ENCODE data around the gene GRN. TPM values are rescaled to one million over a fixed set of nuclear protein-coding genes. Genes with fewer than 3 reads are reported as not detected.
A peak's percentile ranks its signal among the peaks of the same experiment; 100 is the strongest.

Gene GRN
- total RNA-seq, 1 experiment from 2014 or later: 127 TPM

- Histone ChIP-seq H4K5ac (ENCODE audit: insufficient read length, low read depth, low read length) (no peak overlapping the region), H4K20me1 (ENCODE audit: control insufficient read depth, insufficient read depth, insufficient read length) (no peaks in the 10 kb centered on the region), H3K23me2 (ENCODE audit: insufficient read length, low read depth, low read length, poor library complexity, severe bottlenecking) (no peaks in the 10 kb centered on the region), H3K14ac (ENCODE audit: insufficient read depth, low read length) (no peak overlapping the region), H3K27me3 (ENCODE audit: insufficient read depth, low read length) (no peaks in the 10 kb centered on the region), H3K9ac (ENCODE audit: extremely low read depth, insufficient read length, low read length) (no peak overlapping the region), H3K79me2 (ENCODE audit: insufficient read depth, low read length) (no peaks in the 10 kb centered on the region), H3K4me2 (ENCODE audit: insufficient read depth, insufficient read length, low read length) (no peak overlapping the region), H3K18ac (ENCODE audit: insufficient read length, low read depth, low read length) (no peak overlapping the region), H2BK12ac (ENCODE audit: insufficient read length, low read depth, low read length) (no peak overlapping the region), H3K23ac (ENCODE audit: insufficient read length, low read depth, low read length) (no peak overlapping the region), H2BK5ac (ENCODE audit: insufficient read length, low read length) (no peak overlapping the region), H3K4me1 (ENCODE audit: insufficient read depth, low read length) (no peaks in the 10 kb centered on the region), H4K91ac (ENCODE audit: insufficient read length, low read depth, low read length) (no peak overlapping the region), H3T11ph (ENCODE audit: low read length) (no peak overlapping the region), H3K9me3 (ENCODE audit: control insufficient read depth, low read depth, low read length) (no peaks in the 10 kb centered on the region), H3K27ac (ENCODE audit: insufficient read length, low read depth, low read length) (no peak overlapping the region), H2BK15ac (ENCODE audit: low read depth, low read length) (no peak overlapping the region), H4K8ac (replicated peaks; ENCODE audit: insufficient read length, low read depth, low read length) (no peak overlapping the region), H2AK5ac (ENCODE audit: insufficient read length, low read length) (no peak overlapping the region), H3K79me1 (ENCODE audit: insufficient read depth, low read depth, low read length, poor library complexity, severe bottlenecking) (no peaks in the 10 kb centered on the region), H2BK120ac (ENCODE audit: low read depth, low read length, poor library complexity, severe bottlenecking) (no peak overlapping the region), H2BK20ac (ENCODE audit: low read depth, low read length, poor library complexity, severe bottlenecking) (no peak overlapping the region), H3K56ac (ENCODE audit: insufficient read length, low read depth, low read length) (no peak overlapping the region), H3K4ac (ENCODE audit: low read depth, low read length) (no peak overlapping the region), H2AFZ (ENCODE audit: low read length) (no peak overlapping the region)
- Mint-ChIP-seq H3K4me1 (peaks cover 13 to 15% of the 10 kb centered on the region in 2 experiments), H3K27me3 (ENCODE audit: low read depth) (peaks cover 9% of the 10 kb centered on the region), H3K36me3 (ENCODE audit: insufficient read depth in 1 of 3, low read depth in 3 of 3) (no peaks in the 10 kb centered on the region), H3K9me3 (no peaks in the 10 kb centered on the region), H3K4me3 (peak overlapping the region in 1 of 2 experiments; percentile 65; a peak in 1 of 5 replicates), H3K27ac (no peak overlapping the region)
- TF ChIP-seq, protein P1, sequence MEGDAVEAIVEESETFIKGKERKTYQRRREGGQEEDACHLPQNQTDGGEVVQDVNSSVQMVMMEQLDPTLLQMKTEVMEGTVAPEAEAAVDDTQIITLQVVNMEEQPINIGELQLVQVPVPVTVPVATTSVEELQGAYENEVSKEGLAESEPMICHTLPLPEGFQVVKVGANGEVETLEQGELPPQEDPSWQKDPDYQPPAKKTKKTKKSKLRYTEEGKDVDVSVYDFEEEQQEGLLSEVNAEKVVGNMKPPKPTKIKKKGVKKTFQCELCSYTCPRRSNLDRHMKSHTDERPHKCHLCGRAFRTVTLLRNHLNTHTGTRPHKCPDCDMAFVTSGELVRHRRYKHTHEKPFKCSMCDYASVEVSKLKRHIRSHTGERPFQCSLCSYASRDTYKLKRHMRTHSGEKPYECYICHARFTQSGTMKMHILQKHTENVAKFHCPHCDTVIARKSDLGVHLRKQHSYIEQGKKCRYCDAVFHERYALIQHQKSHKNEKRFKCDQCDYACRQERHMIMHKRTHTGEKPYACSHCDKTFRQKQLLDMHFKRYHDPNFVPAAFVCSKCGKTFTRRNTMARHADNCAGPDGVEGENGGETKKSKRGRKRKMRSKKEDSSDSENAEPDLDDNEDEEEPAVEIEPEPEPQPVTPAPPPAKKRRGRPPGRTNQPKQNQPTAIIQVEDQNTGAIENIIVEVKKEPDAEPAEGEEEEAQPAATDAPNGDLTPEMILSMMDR (conservative IDR thresholded peaks at IDR 0.05): no peak
- no peak for DNase-seq
- no CpG with 5 or more reads among the region's 5 CpGs for WGBS (ENCODE audit: extremely low coverage, insufficient read length, low lambda C conversion rate)
These were observed 9.1 kb upstream of the GRN start for GRCh38 chr17:44335968-44336367.

All from H9 (cell line).